ENCODE results near the gene CHTF18. TPM values are rescaled to one million over a fixed set of nuclear protein-coding genes. Genes with fewer than 3 reads are reported as not detected.

CHTF18 gene
- total and polyA plus RNA-seq, 2 donors (not counting 3 experiments of a cell fraction or from before 2014, with no cell fraction given), result 33.0 to 69.5 TPM

DNA sequence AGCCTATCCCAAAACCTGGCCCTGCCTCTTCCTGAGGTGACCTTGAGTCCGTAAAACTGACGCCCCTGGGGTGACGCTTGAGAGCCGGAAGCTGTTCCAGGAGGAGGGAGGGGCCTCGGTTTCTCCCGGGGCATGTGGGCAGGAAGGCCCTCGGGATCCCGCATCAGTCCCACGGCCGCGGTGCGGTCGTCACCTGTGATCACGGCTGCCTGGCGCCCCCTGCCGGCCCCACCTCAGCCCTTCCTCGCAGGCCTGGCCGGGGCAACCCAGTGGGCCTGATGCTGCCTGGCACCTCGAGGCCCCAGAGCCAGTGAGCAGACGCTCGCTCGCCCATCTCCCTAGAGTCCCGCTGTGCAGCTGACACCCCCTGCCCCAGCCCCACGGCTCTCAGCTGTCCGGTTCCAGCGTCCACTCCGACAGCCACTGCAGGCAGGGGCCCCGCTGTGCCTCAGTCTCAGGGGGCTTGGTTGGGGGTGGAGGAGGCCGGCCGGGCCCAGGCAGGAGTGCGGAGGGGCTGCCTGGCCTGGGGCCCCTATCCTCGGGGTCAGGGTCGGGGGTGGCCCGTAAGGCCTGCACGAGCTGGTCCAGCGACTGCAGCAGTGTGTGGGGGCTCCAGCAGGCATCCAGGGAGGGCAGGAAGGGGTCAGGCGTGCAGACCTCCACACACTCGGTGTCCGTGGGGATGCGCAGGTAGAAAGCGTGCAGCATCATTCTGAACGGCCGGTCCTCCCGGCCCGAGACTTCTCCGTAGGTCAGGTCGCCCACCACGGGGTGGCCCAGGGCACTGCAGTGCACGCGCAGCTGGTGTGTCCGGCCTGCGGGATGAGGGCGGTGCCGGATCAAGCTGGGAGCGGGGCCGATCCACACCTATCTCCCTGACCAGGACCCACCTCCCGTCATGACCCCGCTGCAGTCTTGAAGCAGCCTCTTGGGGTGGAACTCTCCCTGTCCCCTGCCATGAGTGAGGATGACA is 2.6 kb upstream of the CHTF18 start:
- Histone ChIP-seq H3K36me3 (ENCODE audit: control insufficient read depth in 2 of 2, extremely low read depth in 1 of 2, insufficient read depth in 2 of 2, low read length in 2 of 2) (peaks cover 2 to 6% of the 10 kb centered on the region in 2 experiments), H3K27ac (ENCODE audit: insufficient read depth, low read depth, low read length) (no peak overlapping the region), H3K4me1 (ENCODE audit: control insufficient read depth, extremely low read depth, insufficient read depth, low read length) (peaks cover 13% of the 10 kb centered on the region), H2AFZ (ENCODE audit: low read depth, low read length) (no peak overlapping the region), H3K9me1 (replicated peaks; ENCODE audit: control insufficient read depth, extremely low read depth, insufficient read depth, low read length) (no peaks in the 10 kb centered on the region), H3K9me3 (replicated peaks; ENCODE audit: control insufficient read depth, insufficient read depth, low read length) (no peaks in the 10 kb centered on the region), H3K4me3 (replicated peaks in 1 of 3; ENCODE audit: insufficient read depth in 1 of 3, low read depth in 1 of 3, low read length in 3 of 3) (no peak overlapping the region), H3K79me2 (ENCODE audit: control insufficient read depth, insufficient read depth, low read length) (peaks cover 26% of the 10 kb centered on the region), H3K9ac (replicated peaks; ENCODE audit: extremely low read depth, insufficient read depth, low read length) (no peak overlapping the region), H4K20me1 (replicated peaks; ENCODE audit: control insufficient read depth, extremely low read depth, insufficient read depth, low read length) (no peaks in the 10 kb centered on the region), H3K4me2 (ENCODE audit: insufficient read depth, low read length) (no peak overlapping the region), H3K27me3 (ENCODE audit: control insufficient read depth in 2 of 2, insufficient read depth in 2 of 2, low read length in 2 of 2) (no peaks in the 10 kb centered on the region)
- intact Hi-C loops (cut with micrococcal nuclease), result loop anchor here (1.0 to 5.0 kb wide), 2 partner anchors 44 to 75 kb away; partner anchors contain the start of gene CIAO3
- FAIRE-seq (no peak), DNase-seq (ENCODE audit: low read depth, low spot score) (peak; percentile 26)
- ChIA-PET CTCF (interaction anchor here (0.8 to 5.8 kb wide), 12 partner anchors 9 to 272 kb away, joined by 3 to 67 read pairs (median 6); partner anchors contain the start of genes ANTKMT and METRN), POLR2A (no interaction called here)
- no TSS peak for BruUV-seq (replicated peaks)
- TF ChIP-seq POLR2A (IDR thresholded peaks at IDR 0.05; ENCODE audit: low read depth, low read length) (no peak), MYC (IDR thresholded peaks at IDR 0.05; ENCODE audit: low read depth, low read length) (no peak)
- TF ChIP-seq, protein P1, sequence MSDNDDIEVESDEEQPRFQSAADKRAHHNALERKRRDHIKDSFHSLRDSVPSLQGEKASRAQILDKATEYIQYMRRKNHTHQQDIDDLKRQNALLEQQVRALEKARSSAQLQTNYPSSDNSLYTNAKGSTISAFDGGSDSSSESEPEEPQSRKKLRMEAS (IDR thresholded peaks at IDR 0.05; ENCODE audit: insufficient read depth, insufficient read length), result no peak
- TF ChIP-seq, protein P2, sequence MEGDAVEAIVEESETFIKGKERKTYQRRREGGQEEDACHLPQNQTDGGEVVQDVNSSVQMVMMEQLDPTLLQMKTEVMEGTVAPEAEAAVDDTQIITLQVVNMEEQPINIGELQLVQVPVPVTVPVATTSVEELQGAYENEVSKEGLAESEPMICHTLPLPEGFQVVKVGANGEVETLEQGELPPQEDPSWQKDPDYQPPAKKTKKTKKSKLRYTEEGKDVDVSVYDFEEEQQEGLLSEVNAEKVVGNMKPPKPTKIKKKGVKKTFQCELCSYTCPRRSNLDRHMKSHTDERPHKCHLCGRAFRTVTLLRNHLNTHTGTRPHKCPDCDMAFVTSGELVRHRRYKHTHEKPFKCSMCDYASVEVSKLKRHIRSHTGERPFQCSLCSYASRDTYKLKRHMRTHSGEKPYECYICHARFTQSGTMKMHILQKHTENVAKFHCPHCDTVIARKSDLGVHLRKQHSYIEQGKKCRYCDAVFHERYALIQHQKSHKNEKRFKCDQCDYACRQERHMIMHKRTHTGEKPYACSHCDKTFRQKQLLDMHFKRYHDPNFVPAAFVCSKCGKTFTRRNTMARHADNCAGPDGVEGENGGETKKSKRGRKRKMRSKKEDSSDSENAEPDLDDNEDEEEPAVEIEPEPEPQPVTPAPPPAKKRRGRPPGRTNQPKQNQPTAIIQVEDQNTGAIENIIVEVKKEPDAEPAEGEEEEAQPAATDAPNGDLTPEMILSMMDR (IDR thresholded peaks at IDR 0.05; ENCODE audit: extremely low read depth in 1 of 2, insufficient read depth in 1 of 2, low read depth in 1 of 2, low read length in 2 of 2), result peak; percentile 74 to 86
- dilution Hi-C loops (cut with MboI; ENCODE audit: extremely low pct_ligation_motif_present, low sequenced_read_pairs), result no loop called here

Measured in endothelial cell of umbilical vein (primary cell).